ENCODE results near the gene AP2B1.

Gene AP2B1

GRCh38 chr17:35630530-35631148 is 43.5 kb downstream of the AP2B1 start:
- DNase-seq (ENCODE audit: low read depth): peak; percentile 19

DNA sequence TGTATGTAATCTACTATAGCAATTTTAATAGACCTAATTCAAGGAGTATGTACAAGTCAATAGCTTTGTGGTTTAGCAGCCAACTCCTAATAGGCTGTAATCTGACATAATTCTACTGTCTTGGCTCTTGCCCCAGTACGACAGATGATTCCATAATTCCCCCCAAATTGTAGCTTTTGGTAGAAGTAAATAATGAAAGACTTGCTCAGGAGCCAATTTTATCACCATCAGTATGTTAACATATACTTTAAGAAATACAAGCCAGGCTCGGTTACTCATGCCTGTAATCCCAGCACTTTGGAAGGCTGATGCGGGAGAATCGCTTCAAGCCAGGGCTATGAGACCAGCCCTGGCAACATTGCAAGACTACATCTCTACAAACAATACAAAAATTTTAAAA is 53.9 kb downstream of the AP2B1 start:
- no peak for DNase-seq (ENCODE audit: low read depth)

DNA sequence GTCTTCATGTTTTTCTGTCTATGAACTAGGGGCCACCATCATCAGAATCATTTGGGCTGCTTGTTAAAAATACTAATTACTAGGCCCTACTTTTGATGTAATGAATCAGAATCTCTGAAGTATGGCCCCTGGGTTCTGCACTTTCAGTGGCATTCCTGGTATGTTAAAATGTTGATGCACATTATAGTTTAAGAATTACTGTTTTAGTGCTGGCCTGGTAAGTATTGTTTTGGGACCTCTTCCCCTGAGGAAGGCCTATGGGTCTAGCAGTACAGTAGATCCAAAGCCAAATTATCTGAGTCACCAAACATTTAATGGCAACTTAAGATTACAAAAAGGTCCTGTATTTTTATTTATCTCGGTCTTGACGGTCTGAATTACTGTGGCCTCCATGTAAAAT is 58.8 kb downstream of the AP2B1 start:
- DNase-seq (ENCODE audit: low read depth): no peak

- no peak for DNase-seq (ENCODE audit: low read depth)
Observed at GRCh38 chr17:35651467-35651866, 64.3 kb downstream of the AP2B1 start.

- DNase-seq (ENCODE audit: low read depth): no peak
Observed at GRCh38 chr17:35653619-35654361, 66.7 kb downstream of the AP2B1 start.

DNA sequence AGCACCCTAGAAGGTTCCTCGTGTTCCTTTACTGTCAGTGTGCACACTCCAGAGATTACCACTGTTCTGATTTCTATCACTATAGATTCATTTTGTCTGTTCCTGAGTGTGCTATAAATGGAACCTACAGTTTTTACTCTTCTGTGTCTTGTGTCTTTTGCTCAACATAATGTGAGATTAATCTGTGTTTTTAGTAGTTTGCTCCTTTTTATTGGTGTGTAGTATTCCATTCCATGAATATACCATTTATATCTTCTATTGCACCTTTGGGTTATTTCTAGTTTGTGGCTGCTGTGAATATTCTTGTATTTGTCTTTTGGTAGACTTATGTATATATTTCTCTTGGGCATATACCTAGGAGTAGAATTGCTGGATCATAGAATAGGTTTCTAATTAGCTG is 68.2 kb downstream of the AP2B1 start:
- no peak for DNase-seq (ENCODE audit: low read depth)

GRCh38 chr17:35660902-35661301 is 73.8 kb downstream of the AP2B1 start:
- DNase-seq (ENCODE audit: low read depth): no peak

- DNase-seq (ENCODE audit: low read depth): no peak
Observed at GRCh38 chr17:35664685-35665084, 77.6 kb downstream of the AP2B1 start.

- no peak for DNase-seq (ENCODE audit: low read depth)
Observed at GRCh38 chr17:35665662-35666061, 78.5 kb downstream of the AP2B1 start.

DNA sequence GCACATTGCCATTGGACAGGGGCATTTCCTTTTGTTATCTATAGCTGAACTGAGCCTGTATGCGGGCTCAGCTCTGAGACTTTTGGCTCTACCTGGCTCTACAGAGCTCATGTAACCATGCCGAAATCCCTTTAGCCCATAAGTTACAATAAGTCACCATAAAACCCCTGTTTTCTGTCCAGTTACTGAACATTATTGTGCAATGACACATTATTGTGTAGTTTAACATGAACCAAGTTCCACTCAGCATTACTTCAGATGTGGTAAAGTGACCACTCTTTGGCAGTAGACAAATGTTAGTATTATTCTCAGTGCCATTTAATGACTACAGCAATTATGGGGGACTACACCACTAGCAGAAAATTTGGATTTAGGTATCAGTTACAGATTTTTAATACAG is 78.9 kb downstream of the AP2B1 start:
- no peak for DNase-seq (ENCODE audit: low read depth)

DNA sequence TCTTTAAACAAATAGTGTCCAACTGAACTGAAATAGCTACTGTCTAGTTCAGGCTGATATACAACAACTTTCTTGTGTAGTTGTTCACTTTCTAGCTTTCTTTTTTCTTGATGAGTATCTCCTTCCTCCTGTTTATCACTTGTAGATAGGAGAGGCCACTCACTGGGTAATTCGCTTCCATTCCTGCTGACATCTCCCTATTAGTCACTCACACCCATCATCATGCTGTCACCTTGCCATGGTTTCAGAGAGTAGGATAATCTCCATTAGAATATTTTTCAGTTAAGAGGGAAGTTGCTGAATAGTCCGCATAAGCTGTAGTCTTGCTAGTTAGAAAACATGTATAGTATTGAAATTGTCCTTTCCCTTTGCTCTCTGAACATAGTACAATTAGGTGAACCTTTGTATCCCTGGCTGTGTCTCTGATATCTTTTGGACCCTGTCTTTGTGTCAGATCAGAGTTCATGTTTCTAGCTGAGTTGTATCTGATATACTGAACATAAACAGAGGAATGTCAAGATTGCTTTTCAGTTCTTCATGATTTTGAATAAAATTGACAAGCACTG is 79.9 kb downstream of the AP2B1 start:
- no peak for DNase-seq (ENCODE audit: low read depth)

- DNase-seq (ENCODE audit: low read depth): no peak
Observed at GRCh38 chr17:35668802-35669201, 81.7 kb downstream of the AP2B1 start.

DNA sequence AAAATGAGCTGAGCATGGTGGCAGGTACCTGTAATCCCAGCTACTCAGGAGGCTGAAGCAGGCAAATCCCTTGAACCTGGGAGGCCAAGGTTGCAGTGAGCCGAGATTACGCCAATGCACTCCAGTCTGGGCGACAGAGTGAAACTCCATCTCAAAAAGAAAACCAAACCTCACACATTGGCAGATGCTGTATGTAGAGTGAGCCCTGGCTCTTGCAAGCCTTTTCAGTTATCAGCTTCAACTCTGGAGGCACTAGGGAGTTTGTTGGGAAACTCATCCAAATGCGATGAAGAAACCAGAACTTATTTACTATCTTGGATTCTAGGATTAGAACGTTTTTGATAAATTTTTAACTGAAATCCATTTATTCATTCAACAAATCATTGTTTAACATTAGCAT is 87.4 kb downstream of the AP2B1 start:
- DNase-seq (ENCODE audit: low read depth): no peak

DNA sequence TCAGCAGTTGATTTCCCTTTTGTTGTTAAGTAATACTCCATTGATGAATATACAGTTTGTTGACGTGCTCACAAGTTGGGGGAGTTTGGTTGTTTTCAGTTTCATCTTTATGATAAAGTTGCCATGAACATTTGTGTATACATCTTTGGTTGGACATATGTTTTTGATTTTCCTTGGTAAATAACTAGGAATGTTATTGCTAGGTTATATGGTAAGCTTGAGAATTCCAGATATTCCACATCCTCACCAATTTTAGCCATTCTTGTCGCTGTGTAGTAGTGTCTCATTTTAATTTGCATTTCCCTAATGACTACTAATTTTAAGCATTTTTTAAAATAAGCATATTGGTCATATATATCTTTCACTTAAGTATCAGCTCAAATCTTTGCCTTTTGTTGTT is 89.3 kb downstream of the AP2B1 start:
- DNase-seq (ENCODE audit: low read depth): no peak

DNA sequence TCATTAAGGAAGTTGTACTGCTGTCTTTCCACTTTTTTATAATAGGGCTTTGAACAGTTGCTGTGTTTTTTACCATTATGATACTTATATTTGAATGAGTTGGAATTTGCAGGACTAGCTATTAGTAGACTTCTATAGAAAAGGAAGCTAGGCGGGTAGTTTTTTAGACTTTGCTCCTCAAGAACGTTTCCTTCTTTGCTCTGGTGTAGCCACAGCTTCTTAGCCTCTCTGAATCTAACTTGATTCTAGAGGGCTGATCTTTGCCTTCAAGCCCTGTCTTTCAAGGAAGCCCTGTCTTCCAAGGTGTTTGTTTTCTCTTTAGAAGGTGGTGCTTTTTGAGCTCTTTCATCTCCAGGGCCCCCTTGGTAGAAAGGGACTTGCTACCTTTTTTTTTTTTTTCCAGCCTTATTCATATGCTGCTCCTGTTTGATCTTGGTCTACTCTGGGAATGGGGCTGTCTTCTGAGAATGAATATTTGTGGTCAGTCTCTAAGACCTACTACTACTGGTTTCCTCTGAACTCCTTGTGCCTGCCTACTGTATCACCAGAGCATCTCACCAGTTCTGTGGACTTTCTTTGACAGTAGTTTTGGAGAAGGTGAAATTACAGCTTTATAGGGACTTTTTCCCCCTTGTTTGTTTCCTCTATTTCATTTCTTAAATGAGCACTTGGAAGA is 92.0 kb downstream of the AP2B1 start:
- DNase-seq (ENCODE audit: low read depth): no peak

- no peak for DNase-seq (ENCODE audit: low read depth)
Observed at GRCh38 chr17:35683591-35683990, 96.5 kb downstream of the AP2B1 start.

GRCh38 chr17:35684055-35684802 is 97.1 kb downstream of the AP2B1 start:
- peak; percentile 32 for DNase-seq (ENCODE audit: low read depth)

DNA sequence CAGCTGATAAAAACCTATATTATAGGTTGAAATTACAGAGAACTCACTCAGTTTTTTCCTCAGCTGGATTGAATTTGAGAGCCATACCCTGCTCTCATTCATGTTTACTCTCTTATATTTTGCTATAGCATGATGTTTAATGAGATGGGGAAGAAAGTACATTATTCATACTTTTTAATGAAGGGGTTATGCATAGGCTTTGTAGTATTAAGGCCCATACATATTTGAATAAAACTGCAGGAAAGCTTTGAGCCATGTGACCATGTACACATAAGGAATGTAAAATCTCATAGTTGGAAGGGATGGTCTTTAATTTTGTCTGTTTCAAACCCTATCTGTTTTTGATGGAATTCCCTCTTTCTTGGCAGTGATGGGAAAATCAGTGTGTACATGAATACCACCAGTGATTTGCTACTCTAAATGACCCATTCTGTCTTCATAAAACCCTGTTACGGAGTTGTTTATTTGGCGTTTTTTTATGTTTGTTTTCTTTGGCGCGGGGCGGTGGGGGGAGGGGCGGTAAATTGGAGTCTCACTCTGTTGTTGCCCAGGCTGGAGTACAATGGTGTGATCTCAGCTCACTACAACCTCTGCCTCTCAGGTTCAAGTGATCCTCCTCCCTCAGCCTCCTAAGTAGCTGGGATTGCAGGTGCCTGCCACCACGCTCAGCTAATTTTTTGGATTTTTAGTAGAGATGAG is 105.5 kb downstream of the AP2B1 start:
- DNase-seq (ENCODE audit: low read depth): no peak

GRCh38 chr17:35693662-35694061 is 106.5 kb downstream of the AP2B1 start:
- no peak for DNase-seq (ENCODE audit: low read depth)

DNA sequence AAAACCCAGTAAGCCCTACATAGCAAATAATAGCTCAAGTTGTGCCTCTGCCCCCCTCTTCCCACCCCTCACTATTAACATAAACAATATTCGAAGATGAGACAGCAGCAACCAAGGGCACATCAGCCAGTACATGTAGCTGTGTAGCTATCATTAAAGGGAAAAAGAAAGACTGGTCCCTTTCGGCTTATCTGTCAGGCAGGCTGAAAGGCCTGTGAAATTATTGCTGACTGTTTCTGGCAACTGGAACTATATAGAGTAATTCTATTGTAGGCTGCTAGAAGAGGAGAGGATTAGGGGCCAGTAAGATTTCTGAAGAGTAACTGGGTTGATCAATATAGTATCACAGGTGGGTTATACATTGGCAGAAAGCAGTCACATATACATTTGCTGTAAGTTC is 107.8 kb downstream of the AP2B1 start:
- no peak for DNase-seq (ENCODE audit: low read depth)

DNA sequence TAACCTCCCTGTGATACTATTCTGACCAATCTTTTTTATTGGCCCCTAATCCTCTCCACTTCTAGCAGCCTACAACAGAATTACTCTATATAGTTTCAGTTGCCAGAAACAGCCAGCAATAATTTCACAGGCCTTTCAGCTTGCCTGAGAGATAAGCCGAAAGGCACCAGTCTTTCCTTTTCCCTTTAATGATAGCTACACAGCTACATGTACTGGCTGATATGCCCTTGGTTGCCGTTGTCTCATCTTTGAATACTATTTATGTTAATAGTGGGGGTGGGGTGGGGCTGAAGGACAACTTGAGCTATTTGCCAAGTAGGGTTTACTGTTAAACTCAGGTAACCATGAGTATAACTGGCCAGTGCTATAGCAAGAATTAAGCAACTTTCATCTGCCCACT is 108.5 kb downstream of the AP2B1 start:
- no peak for DNase-seq (ENCODE audit: low read depth)

- DNase-seq (ENCODE audit: low read depth): no peak
Observed at GRCh38 chr17:35698800-35699199, 111.7 kb downstream of the AP2B1 start.

Data from GM04504 (cell line).